Brain microvascular endothelial cell (primary cell): ENCODE measurements around the gene KCNJ1.

Experiments used
- DNase-seq: peaks from one replicate; pipeline ENCODE4 v3.0.0-alpha.2; 2020
- H3K27ac ChIP-seq: fragments of 250-450 bp; sonication (Bioruptor Pico); 2 replicates; pipeline ENCODE4 v1.5.1; 2020; ENCODE audit warnings: mild to moderate bottlenecking, moderate library complexity
- H3K27me3 ChIP-seq: fragments of 250-450 bp; sonication (Bioruptor Pico); replicated peaks from 2 replicates; pipeline ENCODE4 v1.5.1; 2020; ENCODE audit warnings: mild to moderate bottlenecking
- H3K36me3 ChIP-seq: fragments of 250-450 bp; sonication (Bioruptor Pico); replicated peaks from 2 replicates; pipeline ENCODE4 v1.5.1; 2020; ENCODE audit warnings: mild to moderate bottlenecking
- H3K4me3 ChIP-seq: 2 replicates; pipeline ENCODE4 v1.5.1; 2011; ENCODE audit warnings: low read depth, mild to moderate bottlenecking, control low read depth, low read length, moderate library complexity
- CTCF ChIP-seq: IDR thresholded peaks from 2 replicates; pipeline ENCODE4 v1.5.1; 2011; ENCODE audit warnings: low read depth, mild to moderate bottlenecking, moderate library complexity, low read length, control low read depth, inconsistent platforms; ENCODE audit errors: missing control alignments
- in situ Hi-C: cut with HindIII; loops from 2 replicates; pipeline ENCODE4 v1.10.0; 2017; ENCODE audit warnings: low sequenced_read_pairs, low pct_ligation_motif_present

KCNJ1 gene

GRCh38 chr11:128897826-128898225, 30.7 kb upstream of the KCNJ1 start:
- no peak overlapping the region for H3K4me3 ChIP-seq
- no peak for DNase-seq
- no peak overlapping the region for H3K27ac ChIP-seq
- H3K36me3 ChIP-seq: no peaks in the 10 kb centered on the region
- H3K27me3 ChIP-seq: no peaks in the 10 kb centered on the region
- in situ Hi-C loops: no loop called here
- TF ChIP-seq CTCF: no peak

- no peak overlapping the region for H3K4me3 ChIP-seq
- no peaks in the 10 kb centered on the region for H3K36me3 ChIP-seq
- in situ Hi-C loops: no loop called here
- H3K27ac ChIP-seq: no peak overlapping the region
- no peak for TF ChIP-seq CTCF
- no peak for DNase-seq
- H3K27me3 ChIP-seq: peaks cover 2% of the 10 kb centered on the region
Measured at GRCh38 chr11:128896356-128896755, 29.3 kb upstream of the KCNJ1 start.

- in situ Hi-C loops: no loop called here
Measured at GRCh38 chr11:128895526-128895925, 28.4 kb upstream of the KCNJ1 start.

GRCh38 chr11:128894685-128895084, 27.6 kb upstream of the KCNJ1 start:
- DNase-seq: no peak
- H3K4me3 ChIP-seq: no peak overlapping the region
- in situ Hi-C loops: no loop called here
- H3K36me3 ChIP-seq: no peaks in the 10 kb centered on the region
- no peak overlapping the region for H3K27ac ChIP-seq
- peaks cover 14% of the 10 kb centered on the region for H3K27me3 ChIP-seq
- no peak for TF ChIP-seq CTCF

More at GRCh38 chr11:128895526-128895925, 28.4 kb upstream of the KCNJ1 start:
- H3K4me3 ChIP-seq: no peak overlapping the region
- no peaks in the 10 kb centered on the region for H3K36me3 ChIP-seq
- peaks cover 5% of the 10 kb centered on the region for H3K27me3 ChIP-seq
- no peak for TF ChIP-seq CTCF
- DNase-seq: no peak
- no peak overlapping the region for H3K27ac ChIP-seq

GRCh38 chr11:128894286-128894681, 27.2 kb upstream of the KCNJ1 start:
- in situ Hi-C loops: no loop called here
- H3K27ac ChIP-seq: no peak overlapping the region
- H3K36me3 ChIP-seq: no peaks in the 10 kb centered on the region
- DNase-seq: no peak
- H3K4me3 ChIP-seq: no peak overlapping the region
- peaks cover 17% of the 10 kb centered on the region for H3K27me3 ChIP-seq
- no peak for TF ChIP-seq CTCF

GRCh38 chr11:128893578-128894285, 26.6 kb upstream of the KCNJ1 start:
- in situ Hi-C loops: no loop called here
- no peak overlapping the region for H3K27ac ChIP-seq
- peaks cover 17% of the 10 kb centered on the region for H3K27me3 ChIP-seq
- no peak overlapping the region for H3K4me3 ChIP-seq
- TF ChIP-seq CTCF: no peak
- no peaks in the 10 kb centered on the region for H3K36me3 ChIP-seq
- no peak for DNase-seq
